Endothelial cell (in vitro differentiated cells): ENCODE results near the gene MAPK7. TPM values are rescaled to one million over a fixed set of nuclear protein-coding genes. Genes with fewer than 3 reads are reported as not detected.
"Not testable (repeated sequence)": the region's sequence is repeated elsewhere in the genome, so short reads cannot be mapped to it uniquely, and the experiment has no call there.

ENCODE experiments used
- DNase-seq: peaks from one replicate; pipeline ENCODE4 v3.0.0; 2021; ENCODE audit warnings: low spot score
- H3K27ac Mint-ChIP-seq: one replicate; pipeline ENCODE4 v1.8.0; 2021; ENCODE audit warnings: mixed read lengths, inconsistent platforms; ENCODE audit not compliant: unreplicated experiment
- H3K27me3 Mint-ChIP-seq: one replicate; pipeline ENCODE4 v1.8.0; 2021; ENCODE audit warnings: mild to moderate bottlenecking, moderate library complexity, mixed read lengths, inconsistent platforms; ENCODE audit not compliant: unreplicated experiment
- H3K36me3 Mint-ChIP-seq: one replicate; pipeline ENCODE4 v1.8.0; 2021; ENCODE audit warnings: mild to moderate bottlenecking, low read depth, mixed read lengths, inconsistent platforms; ENCODE audit not compliant: unreplicated experiment
- H3K4me1 Mint-ChIP-seq: one replicate; pipeline ENCODE4 v1.8.0; 2021; ENCODE audit warnings: mild to moderate bottlenecking, mixed read lengths, inconsistent platforms; ENCODE audit not compliant: unreplicated experiment
- H3K4me3 Mint-ChIP-seq: one replicate; pipeline ENCODE4 v1.8.0; 2021; ENCODE audit warnings: mild to moderate bottlenecking, mixed read lengths, inconsistent platforms; ENCODE audit not compliant: unreplicated experiment
- H3K9me3 Mint-ChIP-seq: one replicate; pipeline ENCODE4 v1.8.0; 2021; ENCODE audit warnings: mixed read lengths, inconsistent platforms; ENCODE audit not compliant: unreplicated experiment
- total RNA-seq: library from RNA; stranded (reverse); fragmentation: NEBNext Ultra II Directional; extraction: Animal tissue kit (Norgen Biotek cat#: 25700); gene quantifications from one replicate; pipeline ENCODE4 v1.2.1, GENCODE V29; 2021; ENCODE audit not compliant: unreplicated experiment
- TF ChIP-seq, protein P1 (sequence below): fragments of 200-600 bp; sonication (generic); IDR thresholded peaks from one replicate; pipeline ENCODE4 v1.5.0; 2021; ENCODE audit warnings: antibody characterized with exemption; ENCODE audit not compliant: unreplicated experiment

MAPK7 gene
- total RNA-seq, 1 donor from 2014 or later = 48.5 TPM

DNA sequence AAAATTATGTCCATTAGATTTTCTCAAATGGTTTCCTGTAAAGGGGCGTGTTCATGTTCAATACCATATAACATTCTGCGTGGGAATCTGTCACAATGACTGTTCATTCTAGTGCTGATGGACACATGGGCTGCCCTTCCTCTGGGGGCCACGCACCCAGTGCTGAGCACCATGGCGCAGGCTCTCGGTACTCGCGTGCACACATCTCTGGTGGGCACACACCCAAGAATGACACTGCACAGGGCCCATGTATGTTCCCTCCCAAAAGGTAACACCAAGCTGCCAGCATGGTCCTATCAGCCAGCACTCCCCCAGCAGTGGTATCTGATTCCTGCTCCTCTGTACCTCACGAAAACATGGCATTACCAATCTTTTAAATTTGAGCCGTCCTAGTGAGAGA lies 29.5 kb upstream of the MAPK7 start:
- Mint-ChIP-seq H3K4me1 (no peaks in the 10 kb centered on the region), H3K36me3 (no peaks in the 10 kb centered on the region), H3K4me3 (no peak overlapping the region), H3K27me3 (peaks cover 2% of the 10 kb centered on the region), H3K9me3 (no peaks in the 10 kb centered on the region), H3K27ac (no peak overlapping the region)
- TF ChIP-seq, protein P1, sequence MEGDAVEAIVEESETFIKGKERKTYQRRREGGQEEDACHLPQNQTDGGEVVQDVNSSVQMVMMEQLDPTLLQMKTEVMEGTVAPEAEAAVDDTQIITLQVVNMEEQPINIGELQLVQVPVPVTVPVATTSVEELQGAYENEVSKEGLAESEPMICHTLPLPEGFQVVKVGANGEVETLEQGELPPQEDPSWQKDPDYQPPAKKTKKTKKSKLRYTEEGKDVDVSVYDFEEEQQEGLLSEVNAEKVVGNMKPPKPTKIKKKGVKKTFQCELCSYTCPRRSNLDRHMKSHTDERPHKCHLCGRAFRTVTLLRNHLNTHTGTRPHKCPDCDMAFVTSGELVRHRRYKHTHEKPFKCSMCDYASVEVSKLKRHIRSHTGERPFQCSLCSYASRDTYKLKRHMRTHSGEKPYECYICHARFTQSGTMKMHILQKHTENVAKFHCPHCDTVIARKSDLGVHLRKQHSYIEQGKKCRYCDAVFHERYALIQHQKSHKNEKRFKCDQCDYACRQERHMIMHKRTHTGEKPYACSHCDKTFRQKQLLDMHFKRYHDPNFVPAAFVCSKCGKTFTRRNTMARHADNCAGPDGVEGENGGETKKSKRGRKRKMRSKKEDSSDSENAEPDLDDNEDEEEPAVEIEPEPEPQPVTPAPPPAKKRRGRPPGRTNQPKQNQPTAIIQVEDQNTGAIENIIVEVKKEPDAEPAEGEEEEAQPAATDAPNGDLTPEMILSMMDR = no peak
- DNase-seq = no peak

DNA sequence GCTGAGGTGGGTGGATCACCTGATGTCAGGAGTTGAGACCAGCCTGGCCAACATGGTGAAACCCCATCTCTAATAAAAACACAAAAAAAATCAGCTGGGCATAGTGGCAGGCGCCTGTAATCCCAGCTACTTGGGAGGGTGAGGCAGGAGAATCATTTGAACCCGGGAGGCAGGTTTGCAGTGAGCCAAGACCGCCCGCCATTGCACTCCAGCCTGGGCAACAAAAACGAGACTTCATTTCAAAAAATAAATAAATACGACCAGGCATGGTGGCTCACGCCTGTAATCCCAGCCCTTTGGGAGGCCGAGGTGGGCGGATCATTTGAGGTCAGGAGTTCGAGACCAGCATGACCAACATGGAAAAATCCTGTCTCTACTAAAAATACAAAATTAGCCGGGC lies 24.9 kb upstream of the MAPK7 start:
- not testable (repeated sequence) for H3K27me3 Mint-ChIP-seq, H3K36me3 Mint-ChIP-seq, H3K9me3 Mint-ChIP-seq, H3K4me1 Mint-ChIP-seq, DNase-seq, H3K4me3 Mint-ChIP-seq, H3K27ac Mint-ChIP-seq

DNA sequence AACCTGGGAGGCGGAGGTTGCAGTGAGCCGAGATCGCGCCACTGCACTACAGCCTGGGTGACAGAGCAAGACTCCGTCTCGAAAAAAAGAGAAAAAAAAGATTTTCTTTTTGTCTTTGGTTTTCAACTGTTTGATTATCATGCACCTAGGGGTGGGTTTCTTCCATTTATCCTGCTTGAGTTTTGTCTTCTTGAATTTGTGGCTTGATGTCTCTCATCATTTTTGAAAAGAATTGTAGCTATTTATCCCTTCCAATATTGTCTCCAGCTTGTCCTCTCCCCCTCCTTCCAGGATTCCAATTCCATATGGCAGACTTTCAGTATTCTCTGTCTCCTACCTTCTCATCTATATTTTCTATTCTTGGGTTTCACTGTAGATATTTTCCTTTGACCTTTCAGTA lies 23.6 kb upstream of the MAPK7 start:
- TF ChIP-seq, protein P1 = no peak
- Mint-ChIP-seq H3K4me1 (no peaks in the 10 kb centered on the region), H3K27me3 (peaks cover 2% of the 10 kb centered on the region), H3K27ac (no peak overlapping the region), H3K4me3 (no peak overlapping the region), H3K36me3 (no peaks in the 10 kb centered on the region), H3K9me3 (no peaks in the 10 kb centered on the region)
- no peak for DNase-seq

DNA sequence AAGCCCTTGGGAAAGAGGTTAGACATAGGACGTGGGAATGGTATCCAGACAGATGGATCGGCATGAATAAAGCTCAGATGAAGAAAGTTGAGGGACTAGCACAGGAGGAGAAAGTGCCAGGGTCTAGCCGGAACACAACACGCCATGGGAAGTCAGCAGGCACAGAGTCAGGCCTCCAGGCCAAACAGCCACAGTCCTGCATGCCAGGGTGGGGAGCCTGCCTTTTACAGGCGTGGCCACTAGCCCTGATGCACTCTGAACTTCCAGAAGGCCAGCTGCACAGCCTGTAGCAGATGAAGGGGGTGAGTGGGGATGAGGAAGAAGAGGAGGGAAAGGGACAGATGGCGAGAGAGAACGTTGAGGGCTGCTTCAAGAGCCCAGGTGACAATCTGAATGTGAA lies 20.9 kb upstream of the MAPK7 start:
- TF ChIP-seq, protein P1 = no peak
- Mint-ChIP-seq H3K9me3 (no peaks in the 10 kb centered on the region), H3K4me1 (peaks cover 8% of the 10 kb centered on the region), H3K36me3 (no peaks in the 10 kb centered on the region), H3K4me3 (no peak overlapping the region), H3K27ac (no peak overlapping the region), H3K27me3 (peaks cover 9% of the 10 kb centered on the region)
- no peak for DNase-seq

DNA sequence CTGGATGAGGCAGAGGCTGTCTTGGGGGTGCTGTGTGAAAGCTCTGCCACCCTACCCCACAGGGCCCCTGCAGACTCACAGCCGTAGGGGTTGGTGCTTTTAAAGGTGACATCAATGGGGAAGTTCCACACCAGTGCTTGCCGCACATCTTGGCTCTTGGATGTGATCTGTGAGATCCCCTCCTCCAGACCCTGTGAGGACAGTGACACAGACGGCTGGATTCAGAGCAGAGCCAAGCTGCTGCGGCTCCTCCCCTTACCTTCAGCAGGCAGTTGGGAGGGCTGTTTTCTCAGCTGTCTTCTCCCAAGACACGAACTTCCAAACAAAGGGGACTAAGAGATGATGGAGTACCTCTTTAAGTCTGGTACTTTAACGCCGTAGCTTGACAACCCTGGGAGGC lies 20.5 kb upstream of the MAPK7 start:
- no peak overlapping the region for H3K27ac Mint-ChIP-seq
- no peak overlapping the region for H3K4me3 Mint-ChIP-seq
- no peaks in the 10 kb centered on the region for H3K9me3 Mint-ChIP-seq
- TF ChIP-seq, protein P1 = no peak
- H3K4me1 Mint-ChIP-seq = peaks cover 8% of the 10 kb centered on the region
- peaks cover 9% of the 10 kb centered on the region for H3K27me3 Mint-ChIP-seq
- no peak for DNase-seq
- no peaks in the 10 kb centered on the region for H3K36me3 Mint-ChIP-seq

DNA sequence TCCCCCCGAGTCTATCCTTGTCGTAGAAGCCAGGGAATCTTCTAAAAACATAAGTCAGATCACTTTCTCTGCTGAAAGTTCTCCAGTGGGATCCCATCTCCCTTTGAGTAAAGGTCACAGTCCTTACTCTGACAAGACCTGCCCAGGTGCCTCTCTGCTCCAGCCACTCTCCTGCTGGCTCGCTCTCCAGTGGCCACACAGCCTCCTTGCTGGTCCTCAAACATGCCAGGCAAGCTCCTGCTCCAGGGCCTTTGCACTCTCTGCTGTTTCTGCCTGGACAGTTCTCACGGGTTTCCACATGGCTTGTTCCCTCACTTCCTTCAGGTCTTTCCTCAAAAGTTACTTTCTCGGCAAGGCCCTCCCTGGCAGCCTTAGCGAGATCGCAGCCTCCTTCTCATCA lies 19.1 kb upstream of the MAPK7 start:
- DNase-seq = no peak
- H3K27me3 Mint-ChIP-seq = peaks cover 13% of the 10 kb centered on the region
- H3K9me3 Mint-ChIP-seq = no peaks in the 10 kb centered on the region
- H3K4me3 Mint-ChIP-seq = peak overlapping the region; percentile 4
- peaks cover 8% of the 10 kb centered on the region for H3K4me1 Mint-ChIP-seq
- no peak overlapping the region for H3K27ac Mint-ChIP-seq
- no peaks in the 10 kb centered on the region for H3K36me3 Mint-ChIP-seq
- TF ChIP-seq, protein P1 = no peak
